Measurements from ENCODE around the gene A3GALT2.
A peak's percentile ranks its signal among the peaks of the same experiment; 100 is the strongest.

The A3GALT2 gene

DNA sequence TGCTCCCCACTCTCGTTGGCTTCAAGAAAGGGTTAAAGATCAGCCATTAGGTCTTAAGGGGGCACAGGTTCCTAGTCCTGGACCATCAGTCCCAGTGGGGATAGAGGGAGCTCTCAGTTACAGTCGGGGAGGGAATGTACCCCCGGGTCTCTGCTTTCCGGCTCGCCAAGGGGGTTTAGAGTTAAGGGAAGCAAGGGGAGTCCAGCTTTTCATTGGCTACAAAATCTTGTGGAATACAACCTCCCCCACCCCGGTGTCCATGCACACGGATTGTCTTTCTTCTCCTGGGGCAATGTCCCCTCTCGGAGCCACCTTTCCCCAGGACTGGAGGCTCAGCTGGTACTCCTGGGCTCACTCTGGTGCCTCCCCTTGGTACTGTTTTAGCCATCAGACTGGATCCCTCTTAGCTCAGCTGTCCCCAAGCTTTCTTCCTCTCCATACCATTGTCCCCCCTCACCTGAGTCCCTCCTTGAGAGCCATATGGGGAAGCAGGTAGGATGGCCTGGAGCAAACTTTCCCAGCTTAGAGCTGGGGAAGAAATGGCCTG lies at the start of gene A3GALT2:
Gene A3GALT2, minus strand, starts transcription at position 480 of the 547 bp plus-strand sequence. Its CDS starts 0 bp downstream, at position 480.
- no peak for DNase-seq

- no peak for DNase-seq
Measured at GRCh38 chr1:33370301-33370700, 49.4 kb upstream of the A3GALT2 start.

DNA sequence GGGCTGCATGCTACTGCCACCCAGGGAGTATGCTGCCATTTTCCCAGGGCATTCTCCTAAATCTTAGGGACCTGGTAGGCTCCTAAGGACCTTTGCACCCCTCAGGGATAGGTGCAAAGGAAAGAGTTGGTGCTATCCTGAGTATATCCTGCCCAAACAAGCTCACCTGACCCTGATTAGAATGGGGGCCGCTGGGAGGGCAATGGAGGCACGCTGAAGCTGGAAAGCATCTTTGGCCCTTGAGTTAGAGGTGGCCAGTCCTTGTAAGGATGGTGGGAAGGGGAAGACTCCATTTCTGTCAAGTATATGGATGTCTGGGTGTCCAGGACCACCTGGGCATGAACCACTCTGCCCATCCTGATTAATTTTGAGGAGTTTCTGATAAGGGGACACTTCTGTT lies 48.9 kb upstream of the A3GALT2 start:
- DNase-seq = no peak

DNA sequence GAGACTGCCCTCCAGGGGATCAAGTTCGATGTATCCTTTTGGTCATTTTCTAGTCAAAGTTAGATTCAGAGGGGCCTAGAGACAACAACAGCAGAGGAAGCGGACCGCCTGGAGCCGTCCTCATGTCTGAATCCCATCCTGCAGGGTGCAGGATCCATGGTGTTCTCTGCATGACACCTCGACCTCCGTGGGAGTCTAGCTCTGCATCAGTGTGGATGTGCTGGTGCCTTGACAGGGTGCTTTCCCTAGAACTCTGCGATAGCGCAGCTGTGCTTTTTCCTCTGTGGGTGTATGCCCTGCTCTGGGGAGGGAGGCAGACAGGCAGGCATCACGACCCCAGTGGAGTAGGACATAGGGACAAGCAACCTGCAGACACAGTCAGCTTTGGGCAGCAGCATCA lies 48.2 kb upstream of the A3GALT2 start:
- DNase-seq = no peak

- DNase-seq = no peak
Measured at GRCh38 chr1:33368431-33368830, 47.5 kb upstream of the A3GALT2 start.

DNA sequence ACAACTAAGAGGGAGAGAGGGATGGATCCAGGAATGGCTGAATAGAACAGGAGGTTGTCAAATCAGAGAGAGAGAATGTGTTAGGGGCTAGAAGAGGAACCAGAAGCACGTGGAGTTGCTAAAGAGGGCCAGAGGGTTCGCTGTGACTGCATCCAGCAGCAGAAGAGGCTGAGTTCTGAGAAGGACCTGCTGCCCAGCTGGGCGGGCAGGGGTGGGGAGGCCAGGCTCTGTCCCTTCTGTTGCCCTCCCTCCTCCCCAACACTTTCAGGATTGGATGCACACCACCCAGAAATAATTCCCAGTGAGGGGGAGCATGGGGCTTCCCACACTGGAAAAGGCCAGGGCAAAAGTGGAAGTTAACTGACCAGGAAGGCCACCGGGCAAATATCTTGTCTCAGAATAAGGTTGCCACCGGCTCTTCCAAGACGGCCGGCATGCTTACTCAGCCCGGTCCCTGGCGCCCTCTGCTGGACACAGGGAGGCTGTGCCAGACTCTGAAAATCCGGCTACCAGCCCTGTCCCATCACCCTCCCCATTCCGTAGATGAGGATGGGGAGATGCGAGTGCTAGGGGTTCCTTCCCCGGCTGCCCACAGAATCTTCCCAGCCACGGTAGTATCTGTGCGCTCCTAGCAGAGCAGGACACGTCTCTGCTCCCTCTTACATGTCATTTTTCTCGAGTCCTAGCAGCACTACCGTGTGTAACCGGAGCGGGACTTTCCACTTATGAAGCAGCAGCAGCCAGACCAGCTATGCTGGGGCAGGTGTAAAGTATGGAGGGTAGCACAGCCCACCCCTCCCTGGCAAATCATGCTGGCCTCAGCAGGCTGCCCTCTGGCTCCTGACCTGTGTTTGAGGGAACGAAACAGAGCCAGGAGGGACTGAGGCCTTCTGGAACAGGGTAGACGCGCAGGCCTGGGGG lies 46.8 kb upstream of the A3GALT2 start:
- peak; percentile 90 for DNase-seq

DNA sequence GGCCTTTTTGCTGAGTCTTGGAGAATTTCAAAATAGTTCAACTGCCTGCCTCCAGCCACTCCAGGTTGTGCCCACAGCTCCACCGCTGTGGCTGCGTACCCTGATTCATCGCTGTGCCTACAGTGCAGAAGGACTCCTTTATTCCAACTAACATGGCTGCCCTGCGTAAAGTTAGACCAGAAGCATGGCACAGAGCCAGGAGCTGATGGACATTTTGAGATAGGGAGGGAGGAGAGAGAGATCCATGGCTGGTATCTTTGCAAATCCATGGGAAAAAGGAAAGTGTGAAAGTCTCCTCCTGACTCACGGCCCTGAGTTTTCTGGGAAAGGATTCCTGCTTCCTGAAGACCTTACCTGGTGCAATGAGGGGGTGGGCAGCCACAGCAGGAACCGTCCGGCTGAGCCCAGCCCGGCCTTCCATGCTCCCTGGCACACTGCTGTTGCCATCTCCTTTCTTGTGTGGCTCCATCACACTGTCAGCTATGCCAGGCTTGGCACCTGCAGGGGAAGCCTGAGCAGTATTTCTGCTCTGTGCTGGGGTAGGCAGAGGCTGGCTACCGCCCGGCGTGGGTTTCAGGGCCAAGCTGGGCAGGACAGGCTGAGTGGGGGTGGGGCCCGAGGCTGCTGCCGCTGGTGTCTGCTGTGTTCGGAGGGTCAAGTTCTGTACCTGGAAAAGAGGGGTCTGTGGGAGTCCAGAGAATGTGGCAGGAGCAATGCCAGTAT lies 46.0 kb upstream of the A3GALT2 start:
- no peak for DNase-seq

DNA sequence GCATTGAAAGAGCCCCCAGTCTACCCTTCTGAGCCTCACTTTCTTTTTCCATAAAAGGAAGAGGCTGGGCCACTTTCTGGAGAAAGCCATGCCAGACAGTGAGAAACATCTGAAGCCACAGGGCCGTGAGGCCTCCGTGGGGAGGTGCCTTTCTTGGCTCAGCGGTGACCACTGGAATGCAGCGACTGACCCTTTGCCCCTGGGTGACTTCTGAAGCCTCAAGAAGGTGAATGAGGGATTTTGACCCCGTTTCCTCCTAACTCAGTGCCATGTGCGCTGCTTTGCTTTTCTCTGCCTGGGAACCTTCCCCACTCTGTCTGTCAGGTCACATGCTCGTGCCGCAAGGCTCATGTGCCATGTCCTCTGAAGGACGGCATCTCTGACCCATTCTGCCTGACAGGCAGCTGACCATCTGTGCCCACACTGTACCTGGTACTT lies 44.7 kb upstream of the A3GALT2 start:
- DNase-seq = no peak

GRCh38 chr1:33364565-33364918 lies 43.6 kb upstream of the A3GALT2 start:
- no peak for DNase-seq

GRCh38 chr1:33363470-33363861 lies 42.6 kb upstream of the A3GALT2 start:
- no peak for DNase-seq

- DNase-seq = no peak
Measured at GRCh38 chr1:33363021-33363420, 42.1 kb upstream of the A3GALT2 start.

GRCh38 chr1:33361532-33362235 lies 40.8 kb upstream of the A3GALT2 start:
- no peak for DNase-seq

DNA sequence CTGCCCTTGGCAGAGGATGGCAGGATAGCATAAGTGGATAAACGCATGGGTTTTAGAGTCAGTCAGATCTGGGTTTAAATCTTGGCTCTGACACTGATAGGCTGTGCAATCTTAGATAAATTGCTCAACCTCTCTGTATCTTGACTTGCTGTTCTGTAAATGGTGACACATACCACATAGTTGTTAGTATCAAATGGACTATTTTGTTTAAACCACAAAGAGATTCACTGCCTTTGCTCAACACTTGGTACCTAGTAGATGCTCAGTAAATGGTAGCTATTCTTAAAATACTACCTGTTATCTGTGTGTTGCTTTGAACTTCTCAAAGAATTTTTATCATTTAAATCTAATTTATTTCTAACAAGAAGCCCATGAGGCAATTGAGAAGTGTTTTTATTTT lies 39.5 kb upstream of the A3GALT2 start:
- DNase-seq = no peak

- DNase-seq = no peak
Measured at GRCh38 chr1:33359931-33360330, 39.0 kb upstream of the A3GALT2 start.

DNA sequence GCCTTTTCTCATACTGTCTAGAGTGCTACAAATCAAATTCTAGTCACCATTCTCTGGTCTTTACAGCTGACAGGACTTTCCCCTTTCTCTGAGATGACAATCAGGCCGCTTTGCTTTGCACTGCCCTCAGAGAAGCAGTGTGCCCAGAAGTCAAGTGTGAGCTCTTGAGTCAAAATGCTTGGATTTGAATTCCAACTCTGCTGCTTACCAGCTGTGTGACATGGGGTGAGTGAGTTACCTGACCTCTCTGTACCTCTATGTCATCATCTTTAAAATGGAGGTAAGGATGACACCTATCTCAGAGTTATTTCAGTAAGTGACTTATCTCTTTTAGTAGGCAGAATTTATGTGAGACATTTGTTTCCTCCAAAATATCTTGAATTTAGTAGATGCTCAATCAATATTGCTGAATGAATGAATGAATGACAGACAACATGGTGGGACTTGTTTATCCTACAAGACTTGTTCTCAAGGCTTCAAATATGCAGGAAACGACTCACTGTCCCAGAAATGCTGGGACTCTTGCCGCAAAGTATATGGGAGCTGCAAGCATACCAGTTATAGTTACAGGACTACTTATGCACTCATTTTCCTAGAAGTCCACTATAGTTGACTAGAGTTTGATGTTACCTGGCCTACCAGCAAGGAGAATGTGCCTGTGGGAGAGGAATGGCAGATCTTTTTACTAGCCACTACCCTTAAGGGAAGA lies 38.1 kb upstream of the A3GALT2 start:
- no peak for DNase-seq

GRCh38 chr1:33358114-33358794 lies 37.4 kb upstream of the A3GALT2 start:
- DNase-seq = no peak

- no peak for DNase-seq
Measured at GRCh38 chr1:33357099-33357498, 36.2 kb upstream of the A3GALT2 start.

GRCh38 chr1:33354707-33355316 lies 33.9 kb upstream of the A3GALT2 start:
- DNase-seq = no peak

GRCh38 chr1:33353531-33353930 lies 32.6 kb upstream of the A3GALT2 start:
- DNase-seq = no peak

- no peak for DNase-seq
Measured at GRCh38 chr1:33351281-33351660, 30.4 kb upstream of the A3GALT2 start.

DNA sequence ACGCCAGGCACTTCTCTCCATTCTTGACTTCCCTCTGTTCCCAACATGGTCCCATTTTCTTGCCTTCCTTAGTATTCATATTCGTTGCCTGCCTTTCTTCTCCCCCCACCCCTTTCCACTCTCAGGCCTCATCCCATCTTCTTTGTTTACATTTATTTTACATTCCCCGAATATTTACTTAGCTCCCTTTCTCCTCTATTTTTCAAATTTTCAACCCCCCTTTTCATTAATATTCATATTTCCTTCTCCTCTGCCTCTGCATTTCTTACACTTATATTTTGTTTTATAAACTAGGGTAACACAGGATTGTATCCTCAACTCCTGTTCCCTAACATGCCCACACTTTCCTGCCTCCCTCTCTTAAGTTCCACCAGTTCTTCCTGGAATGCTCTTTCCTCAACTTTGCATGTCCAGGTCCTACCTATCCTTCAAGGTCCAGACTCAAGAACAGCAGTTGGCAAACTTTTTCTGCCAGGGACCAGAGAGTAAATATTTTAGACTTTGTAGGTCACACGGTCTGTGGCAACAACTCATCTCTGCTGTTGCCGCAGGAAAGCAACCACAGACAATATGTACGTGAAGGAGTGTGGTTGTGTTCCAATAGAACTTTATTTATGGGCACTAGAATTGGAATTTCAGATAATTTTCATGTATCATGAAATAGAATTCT lies 29.8 kb upstream of the A3GALT2 start:
- DNase-seq = no peak

Data from activated CD4-positive, alpha-beta T cell treated with anti-CD3 and anti-CD28 coated beads for 48 hours (primary cell).